Endometrium (tissue), 2 donors: ENCODE measurements around the gene CHDH.

Source experiments
- FAIRE-seq: peaks from 2 replicates; lab custom pipeline; 2012; peaks lifted over from hg19 to GRCh38; lab: Jason Lieb, UNC
- donor health status: control.
- donor health status: control.

The CHDH gene

GRCh38 chr3:53849916-53850315 lies 3.7 kb upstream of the CHDH start:
- FAIRE-seq: no peak

- no peak for FAIRE-seq
Measured at GRCh38 chr3:53846851-53847155, 584 bp upstream of the CHDH start.

GRCh38 chr3:53845881-53846133 lies 412 bp downstream of the CHDH start:
- FAIRE-seq: no peak

GRCh38 chr3:53845103-53845880 lies 927 bp downstream of the CHDH start:
- no peak for FAIRE-seq

- no peak for FAIRE-seq
Measured at GRCh38 chr3:53844262-53845102, 1.7 kb downstream of the CHDH start.

- no peak for FAIRE-seq
Measured at GRCh38 chr3:53843195-53844177, 2.7 kb downstream of the CHDH start.

GRCh38 chr3:53842436-53843194 lies 3.6 kb downstream of the CHDH start:
- no peak for FAIRE-seq

- FAIRE-seq: no peak
Measured at GRCh38 chr3:53841296-53841695, 4.9 kb downstream of the CHDH start.

- FAIRE-seq: no peak
Measured at GRCh38 chr3:53837331-53837730, 8.9 kb downstream of the CHDH start.

GRCh38 chr3:53836084-53836872 lies 9.9 kb downstream of the CHDH start:
- no peak for FAIRE-seq

- no peak for FAIRE-seq
Measured at GRCh38 chr3:53835257-53835656, 11.0 kb downstream of the CHDH start.

GRCh38 chr3:53834429-53835095 lies 11.7 kb downstream of the CHDH start:
- no peak for FAIRE-seq

GRCh38 chr3:53833700-53834099 lies 12.5 kb downstream of the CHDH start:
- no peak for FAIRE-seq

GRCh38 chr3:53833053-53833645 lies 13.1 kb downstream of the CHDH start:
- no peak for FAIRE-seq

GRCh38 chr3:53830944-53831343 lies 15.3 kb downstream of the CHDH start:
- no peak for FAIRE-seq

- FAIRE-seq: no peak
Measured at GRCh38 chr3:53829605-53830004, 16.6 kb downstream of the CHDH start.

GRCh38 chr3:53828581-53828980 lies 17.6 kb downstream of the CHDH start:
- FAIRE-seq: no peak

GRCh38 chr3:53826048-53826447 lies 20.2 kb downstream of the CHDH start:
- no peak for FAIRE-seq

- no peak for FAIRE-seq
Measured at GRCh38 chr3:53824795-53825194, 21.4 kb downstream of the CHDH start.
